Mesendoderm (in vitro differentiated cells): ENCODE results near the gene FILIP1.

Experiments
- DNase-seq: peaks from one replicate; pipeline ENCODE4 v3.0.0; 2013
- H2AK5ac ChIP-seq: 2 replicates; pipeline ENCODE4 v1.6.1; 2013; ENCODE audit warnings: low read length, inconsistent platforms
- H2BK120ac ChIP-seq: 2 replicates; pipeline ENCODE4 v1.6.1; 2013; ENCODE audit warnings: low read depth, mild to moderate bottlenecking, low read length, moderate library complexity, mixed read lengths
- H2BK15ac ChIP-seq: replicated peaks from 2 replicates; pipeline ENCODE4 v1.6.1; 2013; ENCODE audit warnings: low read depth, mild to moderate bottlenecking, moderate library complexity
- H2BK5ac ChIP-seq: 2 replicates; pipeline ENCODE4 v1.6.1; 2013; ENCODE audit warnings: low read length, inconsistent platforms
- H3K18ac ChIP-seq: 2 replicates; pipeline ENCODE4 v1.6.1; 2013; ENCODE audit warnings: mild to moderate bottlenecking, low read length, mixed read lengths
- H3K23ac ChIP-seq: one replicate; pipeline ENCODE4 v1.6.1; 2013; ENCODE audit warnings: low read length
- H3K27ac ChIP-seq: 2 replicates; pipeline ENCODE4 v1.5.1; 2013; ENCODE audit warnings: low read depth, mild to moderate bottlenecking, inconsistent platforms, low read length, moderate library complexity
- H3K27me3 ChIP-seq: 2 replicates; pipeline ENCODE4 v1.6.1; 2013; ENCODE audit warnings: low read length, control low read depth, mild to moderate bottlenecking, inconsistent platforms; ENCODE audit not compliant: insufficient read depth, poor library complexity
- H3K36me3 ChIP-seq: 2 replicates; pipeline ENCODE4 v1.6.1; 2013; ENCODE audit warnings: low read length, inconsistent platforms; ENCODE audit not compliant: control insufficient read depth, insufficient read depth
- H3K4ac ChIP-seq: one replicate; pipeline ENCODE4 v1.6.1; 2013; ENCODE audit warnings: low read depth, mild to moderate bottlenecking, low read length, moderate library complexity
- H3K4me1 ChIP-seq: 2 replicates; pipeline ENCODE4 v1.6.1; 2013; ENCODE audit warnings: low read depth, low read length, inconsistent platforms; ENCODE audit not compliant: control insufficient read depth
- H3K4me2 ChIP-seq: 2 replicates; pipeline ENCODE4 v1.6.1; 2013; ENCODE audit warnings: low read length
- H3K4me3 ChIP-seq: 2 replicates; pipeline ENCODE4 v1.5.1; 2013; ENCODE audit warnings: mild to moderate bottlenecking, low read length
- H3K56ac ChIP-seq: one replicate; pipeline ENCODE4 v1.6.1; 2013; ENCODE audit warnings: low read length
- H3K79me1 ChIP-seq: 2 replicates; pipeline ENCODE4 v1.6.1; 2013; ENCODE audit warnings: low read length, inconsistent platforms
- H3K79me2 ChIP-seq: 2 replicates; pipeline ENCODE4 v1.6.1; 2013; ENCODE audit warnings: mild to moderate bottlenecking, low read length; ENCODE audit not compliant: control insufficient read depth, insufficient read depth
- H3K9ac ChIP-seq: 2 replicates; pipeline ENCODE4 v1.6.1; 2013; ENCODE audit warnings: low read length, inconsistent platforms
- H4K5ac ChIP-seq: one replicate; pipeline ENCODE4 v1.6.1; 2013; ENCODE audit warnings: low read length
- H4K8ac ChIP-seq: one replicate; pipeline ENCODE4 v1.6.1; 2013; ENCODE audit warnings: low read depth, mild to moderate bottlenecking, control low read depth, low read length, moderate library complexity
- WGBS: extraction: QIAGEN DNeasy Blood & Tissue Kit; methylation state at CpG from one replicate; pipeline ENCODE4 v1.1.7; 2013; ENCODE audit warnings: low lambda C conversion rate, missing lambda C conversion rate; ENCODE audit not compliant: insufficient coverage; ENCODE audit errors: extremely low coverage; 5-methylcytosine and 5-hydroxymethylcytosine counted together

The FILIP1 gene

DNA sequence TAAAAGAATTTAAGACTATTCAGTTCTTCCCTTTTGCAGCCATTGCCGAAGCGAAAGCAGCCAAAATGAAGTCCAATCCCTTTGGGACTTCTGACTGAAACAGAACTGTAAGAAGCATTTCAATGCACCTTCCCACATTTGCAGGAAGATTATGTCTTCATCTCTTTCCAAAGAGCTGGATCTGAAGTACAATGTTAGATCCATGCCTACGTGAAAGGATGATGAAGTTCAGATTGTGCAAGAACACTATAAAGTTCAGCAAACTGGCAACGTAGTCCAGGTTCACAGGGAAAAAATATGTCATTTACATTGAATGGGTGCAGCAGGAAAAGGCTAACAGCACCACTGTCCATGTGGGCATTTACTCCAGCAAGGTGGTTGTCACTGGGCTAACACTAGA, 6.0 kb upstream of the FILIP1 start:
- H2BK5ac ChIP-seq = no peak overlapping the region
- H4K5ac ChIP-seq = no peak overlapping the region
- H3K9ac ChIP-seq = no peak overlapping the region
- no peak overlapping the region for H2BK120ac ChIP-seq
- no peak overlapping the region for H3K18ac ChIP-seq
- no peak overlapping the region for H3K27ac ChIP-seq
- no peaks in the 10 kb centered on the region for H3K36me3 ChIP-seq
- no CpG with 5 or more reads among the region's 4 CpGs for WGBS
- H3K4me1 ChIP-seq = no peaks in the 10 kb centered on the region
- H3K27me3 ChIP-seq = no peaks in the 10 kb centered on the region
- H3K56ac ChIP-seq = no peak overlapping the region
- H2AK5ac ChIP-seq = no peak overlapping the region
- no peak overlapping the region for H4K8ac ChIP-seq
- H3K4ac ChIP-seq = no peak overlapping the region
- no peak for DNase-seq
- H3K4me2 ChIP-seq = no peak overlapping the region
- no peaks in the 10 kb centered on the region for H3K79me2 ChIP-seq
- H3K23ac ChIP-seq = no peak overlapping the region
- no peak overlapping the region for H2BK15ac ChIP-seq
- H3K4me3 ChIP-seq = no peak overlapping the region
- H3K79me1 ChIP-seq = no peaks in the 10 kb centered on the region

DNA sequence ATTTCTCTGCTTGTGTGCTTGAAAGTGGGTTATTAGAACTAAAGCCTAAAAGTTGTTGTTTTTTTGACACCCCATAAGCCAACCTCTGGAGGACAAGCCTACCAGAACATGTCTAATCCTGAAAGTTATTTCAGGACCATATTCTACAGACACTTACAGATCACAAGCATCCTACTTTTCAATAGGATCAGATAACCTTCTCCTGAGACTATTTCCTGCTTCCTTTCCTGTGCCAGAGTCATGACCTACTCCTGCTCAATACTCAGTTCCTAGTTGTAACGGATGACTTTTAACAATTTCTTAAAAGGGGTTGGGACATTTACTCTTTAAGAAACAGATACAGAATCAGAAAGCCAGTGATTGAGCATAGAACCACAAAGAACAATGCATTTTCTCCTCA, 5.3 kb upstream of the FILIP1 start:
- no CpG with 5 or more reads among the region's 1 CpG for WGBS
- Histone ChIP-seq H2BK15ac (no peak overlapping the region), H3K27me3 (no peaks in the 10 kb centered on the region), H3K27ac (no peak overlapping the region), H3K56ac (no peak overlapping the region), H3K4me3 (no peak overlapping the region), H3K4me2 (no peak overlapping the region), H3K4me1 (no peaks in the 10 kb centered on the region), H3K4ac (no peak overlapping the region), H4K5ac (no peak overlapping the region), H3K79me2 (no peaks in the 10 kb centered on the region), H4K8ac (no peak overlapping the region), H2BK120ac (no peak overlapping the region), H3K79me1 (no peaks in the 10 kb centered on the region), H2AK5ac (no peak overlapping the region), H3K23ac (no peak overlapping the region), H3K18ac (no peak overlapping the region), H2BK5ac (no peak overlapping the region), H3K36me3 (no peaks in the 10 kb centered on the region), H3K9ac (no peak overlapping the region)
- no peak for DNase-seq

DNA sequence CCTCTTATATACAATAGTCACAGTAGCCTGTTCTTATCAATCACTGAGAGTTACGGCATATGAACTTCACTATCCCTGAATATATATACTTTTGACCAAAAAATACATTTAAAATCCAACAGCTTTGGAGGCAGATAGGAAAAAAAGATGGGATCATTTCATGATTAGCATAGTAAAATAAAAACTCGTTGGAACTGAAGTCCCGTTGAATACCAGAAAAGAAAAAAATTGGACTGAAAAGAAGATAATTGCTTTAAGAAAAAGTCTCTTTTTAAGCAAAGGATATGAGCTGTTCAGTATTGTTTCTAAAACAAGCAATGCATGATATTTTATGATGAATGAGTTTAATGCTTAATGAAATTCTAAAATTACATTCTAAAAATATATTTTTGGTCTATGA, 4.4 kb upstream of the FILIP1 start:
- Histone ChIP-seq H2BK5ac (no peak overlapping the region), H3K27me3 (no peaks in the 10 kb centered on the region), H2BK15ac (no peak overlapping the region), H3K36me3 (no peaks in the 10 kb centered on the region), H3K79me2 (no peaks in the 10 kb centered on the region), H3K9ac (no peak overlapping the region), H2AK5ac (no peak overlapping the region), H4K5ac (no peak overlapping the region), H3K4me3 (no peak overlapping the region), H3K4me1 (no peaks in the 10 kb centered on the region), H3K79me1 (no peaks in the 10 kb centered on the region), H2BK120ac (no peak overlapping the region), H3K4ac (no peak overlapping the region), H3K23ac (no peak overlapping the region), H4K8ac (no peak overlapping the region), H3K56ac (no peak overlapping the region), H3K18ac (no peak overlapping the region), H3K27ac (no peak overlapping the region), H3K4me2 (no peak overlapping the region)
- WGBS = no CpG with 5 or more reads among the region's 3 CpGs
- no peak for DNase-seq

DNA sequence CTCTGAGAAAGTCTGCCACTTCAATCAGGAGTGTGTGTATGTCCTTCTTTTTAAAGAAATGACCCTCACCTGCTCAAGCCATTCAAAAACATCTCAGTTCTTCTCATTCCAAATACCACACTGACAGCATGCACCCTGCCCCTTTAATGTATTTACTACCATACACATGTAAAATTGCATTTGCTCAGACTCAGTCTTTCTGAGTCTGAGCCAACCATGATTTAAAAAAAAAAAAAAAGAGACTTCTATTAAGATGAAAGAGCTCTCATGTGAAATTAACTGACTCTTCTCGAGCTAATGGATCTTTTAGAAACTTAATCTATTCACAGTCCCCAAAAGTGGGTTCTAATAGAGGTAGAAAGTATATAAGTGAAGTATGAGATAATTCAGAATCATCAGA, 1.4 kb upstream of the FILIP1 start:
- H2BK120ac ChIP-seq = no peak overlapping the region
- no peaks in the 10 kb centered on the region for H3K79me2 ChIP-seq
- no peak overlapping the region for H2BK5ac ChIP-seq
- no peak overlapping the region for H3K9ac ChIP-seq
- no peaks in the 10 kb centered on the region for H3K36me3 ChIP-seq
- no peak overlapping the region for H3K4me3 ChIP-seq
- no peaks in the 10 kb centered on the region for H3K79me1 ChIP-seq
- no peak overlapping the region for H3K18ac ChIP-seq
- H2BK15ac ChIP-seq = no peak overlapping the region
- H4K5ac ChIP-seq = no peak overlapping the region
- H3K4me2 ChIP-seq = no peak overlapping the region
- no peak for DNase-seq
- H3K4me1 ChIP-seq = no peaks in the 10 kb centered on the region
- H2AK5ac ChIP-seq = no peak overlapping the region
- no peak overlapping the region for H3K4ac ChIP-seq
- no peak overlapping the region for H3K56ac ChIP-seq
- H4K8ac ChIP-seq = no peak overlapping the region
- no peak overlapping the region for H3K23ac ChIP-seq
- WGBS = no CpG with 5 or more reads among the region's 1 CpG
- H3K27ac ChIP-seq = no peak overlapping the region
- no peaks in the 10 kb centered on the region for H3K27me3 ChIP-seq

DNA sequence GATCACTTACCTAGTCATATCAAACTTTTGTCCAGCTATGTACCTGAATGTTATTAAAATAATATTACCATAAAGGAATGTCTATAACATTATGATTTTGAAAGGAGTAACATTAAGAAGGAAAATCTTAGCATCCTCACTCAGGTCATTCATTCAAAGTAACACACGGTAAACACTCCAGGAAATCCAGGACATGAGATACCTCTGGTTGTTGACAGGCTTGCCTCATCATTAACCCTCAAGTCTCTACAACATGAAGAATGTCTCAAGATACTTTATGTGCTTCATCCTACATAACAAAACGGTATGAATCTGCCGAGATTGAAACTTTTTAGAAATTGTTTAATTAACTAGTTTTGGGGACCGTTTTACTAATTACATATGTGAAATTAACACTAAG, 690 bp upstream of the FILIP1 start:
- Histone ChIP-seq H3K36me3 (no peaks in the 10 kb centered on the region), H3K79me1 (no peaks in the 10 kb centered on the region), H3K9ac (no peak overlapping the region), H4K5ac (no peak overlapping the region), H2BK120ac (no peak overlapping the region), H3K4ac (no peak overlapping the region), H3K4me2 (no peak overlapping the region), H2BK5ac (no peak overlapping the region), H3K4me1 (no peaks in the 10 kb centered on the region), H3K18ac (no peak overlapping the region), H3K23ac (no peak overlapping the region), H3K79me2 (no peaks in the 10 kb centered on the region), H4K8ac (no peak overlapping the region), H3K27ac (no peak overlapping the region), H2BK15ac (no peak overlapping the region), H3K56ac (no peak overlapping the region), H3K27me3 (no peaks in the 10 kb centered on the region), H3K4me3 (no peak overlapping the region), H2AK5ac (no peak overlapping the region)
- WGBS = no CpG with 5 or more reads among the region's 4 CpGs
- DNase-seq = no peak

DNA sequence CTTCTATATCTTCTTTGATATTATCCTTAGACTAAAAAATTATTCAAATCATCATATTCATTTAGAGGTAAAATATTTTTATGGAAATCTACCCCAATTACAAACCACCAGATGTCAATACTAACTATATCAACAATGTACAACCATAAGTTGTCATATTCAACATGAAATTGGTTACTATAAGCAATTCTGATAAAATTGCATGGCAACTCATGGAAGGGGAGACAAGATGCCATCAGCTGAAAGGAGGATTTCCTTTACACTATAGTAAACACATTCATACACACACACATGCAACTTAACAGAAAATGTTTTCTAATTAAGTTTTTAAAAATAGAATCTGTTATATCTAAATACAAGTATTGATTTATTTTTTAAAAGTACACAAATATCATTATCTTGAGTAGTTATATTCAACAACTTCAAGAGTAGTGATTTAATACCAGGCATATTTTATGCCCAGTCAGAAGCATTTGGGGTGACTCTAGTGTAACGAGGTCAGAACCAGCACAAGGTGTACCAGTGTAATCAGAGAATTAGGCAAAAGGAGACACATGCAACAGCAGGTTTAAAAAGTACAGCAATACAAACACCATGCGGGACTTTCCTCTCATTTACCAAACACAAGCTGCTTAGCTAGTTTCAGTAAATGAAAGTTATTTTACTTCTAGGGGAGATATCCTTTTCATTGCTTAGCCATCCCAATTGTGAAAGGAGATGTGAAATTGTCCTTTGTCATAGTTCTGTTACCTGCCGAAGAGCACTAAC, 1.0 kb downstream of the FILIP1 start:
- Histone ChIP-seq H2BK5ac (no peak overlapping the region), H2BK120ac (no peak overlapping the region), H3K4me1 (no peaks in the 10 kb centered on the region), H3K4me2 (no peak overlapping the region), H3K27me3 (no peaks in the 10 kb centered on the region), H3K23ac (no peak overlapping the region), H4K5ac (no peak overlapping the region), H4K8ac (no peak overlapping the region), H3K9ac (no peak overlapping the region), H3K4me3 (no peak overlapping the region), H2BK15ac (no peak overlapping the region), H3K27ac (no peak overlapping the region), H3K4ac (no peak overlapping the region), H3K79me2 (no peaks in the 10 kb centered on the region), H3K36me3 (no peaks in the 10 kb centered on the region), H3K18ac (no peak overlapping the region), H3K56ac (no peak overlapping the region), H3K79me1 (no peaks in the 10 kb centered on the region), H2AK5ac (no peak overlapping the region)
- no peak for DNase-seq
- no CpG with 5 or more reads among the region's 3 CpGs for WGBS
